Retinal pigment epithelial cell (primary cell): ENCODE data around the gene SAP30L.
A peak's percentile ranks its signal among the peaks of the same experiment; 100 is the strongest.

ENCODE experiments used
- DNase-seq: peaks from one replicate; pipeline ENCODE4 v3.0.0-alpha.2; 2010; ENCODE audit warnings: low read depth
- H3K4me3 ChIP-seq: 2 replicates; pipeline ENCODE4 v1.5.1; 2011; ENCODE audit warnings: mild to moderate bottlenecking, low read length, control low read depth, moderate library complexity
- CTCF ChIP-seq: conservative IDR thresholded peaks from 2 replicates; pipeline ENCODE4 v1.5.1; 2011; ENCODE audit warnings: low read depth, low read length, control low read depth, inconsistent platforms

SAP30L gene

GRCh38 chr5:154418344-154418820, 27.4 kb upstream of the SAP30L start:
- DNase-seq = no peak
- H3K4me3 ChIP-seq = no peak overlapping the region
- no peak for TF ChIP-seq CTCF

- no peak overlapping the region for H3K4me3 ChIP-seq
- TF ChIP-seq CTCF = no peak
- DNase-seq = no peak
Observed at GRCh38 chr5:154419236-154419635, 26.6 kb upstream of the SAP30L start.

GRCh38 chr5:154421868-154422267, 23.9 kb upstream of the SAP30L start:
- peak; percentile 59 for TF ChIP-seq CTCF
- no peak for DNase-seq
- no peak overlapping the region for H3K4me3 ChIP-seq

GRCh38 chr5:154422298-154422697, 23.5 kb upstream of the SAP30L start:
- no peak overlapping the region for H3K4me3 ChIP-seq
- TF ChIP-seq CTCF = no peak
- no peak for DNase-seq

GRCh38 chr5:154428208-154428607, 17.6 kb upstream of the SAP30L start:
- no peak for TF ChIP-seq CTCF
- no peak overlapping the region for H3K4me3 ChIP-seq
- DNase-seq = no peak

GRCh38 chr5:154429341-154429740, 16.5 kb upstream of the SAP30L start:
- no peak for DNase-seq
- H3K4me3 ChIP-seq = no peak overlapping the region
- no peak for TF ChIP-seq CTCF

- no peak overlapping the region for H3K4me3 ChIP-seq
- DNase-seq = no peak
- no peak for TF ChIP-seq CTCF
Observed at GRCh38 chr5:154430466-154430865, 15.3 kb upstream of the SAP30L start.
